Fibroblast of skin of left quadriceps (primary cell): ENCODE data around the gene PORCN.
"Not testable (repeated sequence)": the region's sequence is repeated elsewhere in the genome, so short reads cannot be mapped to it uniquely, and the experiment has no call there.

Experiments used
- DNase-seq, 2 experiments: peaks; one replicate each; pipeline ENCODE4 v3.0.0-alpha.2; 2013; ENCODE audit warnings: low read depth in 2 of 2

The PORCN gene

GRCh38 chrX:48540480-48540879 is 31.7 kb downstream of the PORCN start:
- DNase-seq = no peak

- DNase-seq = no peak
Measured at GRCh38 chrX:48541140-48541814, 32.5 kb downstream of the PORCN start.

GRCh38 chrX:48548871-48549270 is 40.1 kb downstream of the PORCN start:
- no peak for DNase-seq

GRCh38 chrX:48555731-48556325 is 47.0 kb downstream of the PORCN start:
- DNase-seq = not testable (repeated sequence)

- no peak for DNase-seq
Measured at GRCh38 chrX:48558271-48558670, 49.5 kb downstream of the PORCN start.

GRCh38 chrX:48559636-48560035 is 50.8 kb downstream of the PORCN start:
- no peak for DNase-seq

- no peak for DNase-seq
Measured at GRCh38 chrX:48560056-48560455, 51.3 kb downstream of the PORCN start.

- DNase-seq = no peak
Measured at GRCh38 chrX:48560681-48561080, 51.9 kb downstream of the PORCN start.

GRCh38 chrX:48569958-48570357 is 61.2 kb downstream of the PORCN start:
- no peak for DNase-seq
